ENCODE results near the gene UMPS. TPM values are rescaled to one million over a fixed set of nuclear protein-coding genes. Genes with fewer than 3 reads are reported as not detected.

Gene UMPS
- total and polyA plus RNA-seq, 2 of the 4 experiments (the other 2 are of a cell fraction), result 18.7 to 26.7 TPM

DNA sequence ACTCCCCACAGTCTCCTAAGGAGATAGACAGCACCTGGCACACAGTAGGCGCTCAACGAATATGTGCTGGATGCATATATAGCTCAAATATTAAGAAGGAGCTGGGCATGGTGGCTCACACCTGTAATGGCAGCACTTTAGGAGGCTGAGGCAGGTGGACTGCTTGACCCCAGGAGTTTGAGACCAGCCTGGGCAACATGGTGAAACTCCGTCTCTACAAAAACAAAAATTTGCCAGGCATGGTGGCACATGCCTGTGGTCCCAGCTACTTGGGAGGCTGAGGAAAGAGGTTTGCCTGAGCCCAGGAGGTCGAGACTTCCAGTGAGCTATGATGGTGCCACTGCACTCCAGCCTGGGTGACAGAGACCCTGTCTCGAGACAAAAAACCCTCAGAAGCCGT lies 37.4 kb downstream of the UMPS start:
- no peak for DNase-seq
- Histone ChIP-seq H2AFZ (replicated peaks; ENCODE audit: low read length, poor library complexity) (no peak overlapping the region), H2AK9ac (replicated peaks; ENCODE audit: low read depth, low read length, poor library complexity) (no peak overlapping the region), H4K20me1 (ENCODE audit: insufficient read depth, low read length) (0 out of 2 replicates have a peak, but pooled peaks cover 2% of the 10 kb centered on the region), H4K5ac (ENCODE audit: low read depth, low read length) (no peak overlapping the region), H3K9ac (ENCODE audit: low read depth, low read length) (no peak overlapping the region), H3K79me1 (ENCODE audit: low read depth in 1 of 2, low read length in 2 of 2) (peaks cover 0 to 26% of the 10 kb centered on the region in 2 experiments; a peak in 2 of 4 replicates), H3K9me3 (ENCODE audit: control insufficient read depth, insufficient read depth, low read length) (no peaks in the 10 kb centered on the region), H3K27ac (ENCODE audit: insufficient read depth, low read length) (no peak overlapping the region), H4K8ac (ENCODE audit: low read depth in 2 of 2, low read length in 2 of 2) (no peak overlapping the region), H3K23ac (ENCODE audit: low read depth, low read length) (no peak overlapping the region), H2BK5ac (ENCODE audit: low read depth, low read length, poor library complexity, severe bottlenecking) (no peak overlapping the region), H2AK5ac (ENCODE audit: low read depth, low read length) (no peak overlapping the region), H2BK120ac (ENCODE audit: low read depth, low read length) (no peak overlapping the region), H4K91ac (ENCODE audit: insufficient read depth, low read depth, low read length) (no peak overlapping the region), H3K9me1 (ENCODE audit: insufficient read depth, low read length) (peaks cover 4% of the 10 kb centered on the region), H3K4me3 (ENCODE audit: insufficient read depth, low read depth, low read length) (no peak overlapping the region), H3K18ac (ENCODE audit: low read depth, low read length) (no peak overlapping the region), H3K4ac (ENCODE audit: low read depth, low read length) (no peak overlapping the region), H2BK20ac (ENCODE audit: low read depth, low read length) (no peak overlapping the region), H3K56ac (ENCODE audit: extremely low read depth, insufficient read depth, low read length) (no peak overlapping the region), H3K14ac (replicated peaks; ENCODE audit: low read depth, low read length) (no peak overlapping the region), H3K27me3 (ENCODE audit: control insufficient read depth, insufficient read depth, low read length) (no peaks in the 10 kb centered on the region), H2BK15ac (ENCODE audit: low read depth, low read length) (no peak overlapping the region), H3K4me1 (ENCODE audit: control insufficient read depth, insufficient read depth, low read length) (peaks cover 7% of the 10 kb centered on the region; the same call in 1 of the 2 replicates), H3K4me2 (ENCODE audit: low read depth, low read length) (no peak overlapping the region), H3K36me3 (ENCODE audit: control insufficient read depth, insufficient read depth, low read length) (peaks cover 53% of the 10 kb centered on the region)
- POLR2A ChIA-PET (ENCODE audit: unreplicated experiment), result no interaction called here
- in situ Hi-C loops (cut with MboI; ENCODE audit: low sequenced_read_pairs) (loop anchor here (10.0 kb wide), 1 partner anchor 667 kb away; no protein-coding TSS in a partner anchor), dilution Hi-C loops (cut with HindIII; ENCODE audit: low sequenced_read_pairs, unreplicated experiment) (loop anchor here (25.0 kb wide), 1 partner anchor 120 kb away; the partner anchor contains the start of gene ITGB5), intact Hi-C loops (cut with micrococcal nuclease) (no loop called here)
- ATAC-seq (ENCODE audit: low read depth), result no peak
- TF ChIP-seq FOS (IDR thresholded peaks at IDR 0.05; ENCODE audit: low read depth, low read length) (no peak), MAZ (IDR thresholded peaks at IDR 0.05; ENCODE audit: borderline replicate concordance, low read depth, low read length) (no peak), NFE2L2 (IDR thresholded peaks at IDR 0.05; ENCODE audit: low read depth, low read length) (no peak), MAFK (IDR thresholded peaks at IDR 0.05; ENCODE audit: low read depth, low read length) (no peak), SMC3 (IDR thresholded peaks at IDR 0.05; ENCODE audit: low read depth, low read length) (no peak), MXI1 (IDR thresholded peaks at IDR 0.05; ENCODE audit: borderline replicate concordance, low read depth, low read length) (no peak)
- TF ChIP-seq, protein P1, sequence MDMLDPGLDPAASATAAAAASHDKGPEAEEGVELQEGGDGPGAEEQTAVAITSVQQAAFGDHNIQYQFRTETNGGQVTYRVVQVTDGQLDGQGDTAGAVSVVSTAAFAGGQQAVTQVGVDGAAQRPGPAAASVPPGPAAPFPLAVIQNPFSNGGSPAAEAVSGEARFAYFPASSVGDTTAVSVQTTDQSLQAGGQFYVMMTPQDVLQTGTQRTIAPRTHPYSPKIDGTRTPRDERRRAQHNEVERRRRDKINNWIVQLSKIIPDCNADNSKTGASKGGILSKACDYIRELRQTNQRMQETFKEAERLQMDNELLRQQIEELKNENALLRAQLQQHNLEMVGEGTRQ (IDR thresholded peaks at IDR 0.05; ENCODE audit: low read depth, low read length), result no peak
- TF ChIP-seq, protein P2, sequence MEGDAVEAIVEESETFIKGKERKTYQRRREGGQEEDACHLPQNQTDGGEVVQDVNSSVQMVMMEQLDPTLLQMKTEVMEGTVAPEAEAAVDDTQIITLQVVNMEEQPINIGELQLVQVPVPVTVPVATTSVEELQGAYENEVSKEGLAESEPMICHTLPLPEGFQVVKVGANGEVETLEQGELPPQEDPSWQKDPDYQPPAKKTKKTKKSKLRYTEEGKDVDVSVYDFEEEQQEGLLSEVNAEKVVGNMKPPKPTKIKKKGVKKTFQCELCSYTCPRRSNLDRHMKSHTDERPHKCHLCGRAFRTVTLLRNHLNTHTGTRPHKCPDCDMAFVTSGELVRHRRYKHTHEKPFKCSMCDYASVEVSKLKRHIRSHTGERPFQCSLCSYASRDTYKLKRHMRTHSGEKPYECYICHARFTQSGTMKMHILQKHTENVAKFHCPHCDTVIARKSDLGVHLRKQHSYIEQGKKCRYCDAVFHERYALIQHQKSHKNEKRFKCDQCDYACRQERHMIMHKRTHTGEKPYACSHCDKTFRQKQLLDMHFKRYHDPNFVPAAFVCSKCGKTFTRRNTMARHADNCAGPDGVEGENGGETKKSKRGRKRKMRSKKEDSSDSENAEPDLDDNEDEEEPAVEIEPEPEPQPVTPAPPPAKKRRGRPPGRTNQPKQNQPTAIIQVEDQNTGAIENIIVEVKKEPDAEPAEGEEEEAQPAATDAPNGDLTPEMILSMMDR (conservative IDR thresholded peaks at IDR 0.05; ENCODE audit: low read depth, low read length), result no peak
- CTCF ChIA-PET, result interaction anchor here (1.5 kb wide), 1 partner anchor 134 kb away, joined by 3 read pairs; no protein-coding TSS in a partner anchor
- BruUV-seq (replicated peaks), result no TSS peak
- WGBS, 2 experiments (ENCODE audit: extremely low coverage in 2 of 2, insufficient read length in 1 of 2), result 77% methylated on average over 3 of the region's 6 CpGs; no CpG with 5 or more reads in 1 of the 2 experiments
